H1 (cell line): ENCODE measurements around the gene MIPOL1. TPM values are rescaled to one million over a fixed set of nuclear protein-coding genes. Genes with fewer than 3 reads are reported as not detected.

Experiments
- CTCF ChIA-PET: fragments of 300-600 bp; sonication (Branson Sonifier 250); formaldehyde crosslinking; loops from one replicate; lab custom pipeline; 2021; ENCODE audit not compliant: partially characterized antibody; lab: Charles Lee
- POLR2A ChIA-PET: fragments of 300-600 bp; sonication (Branson Sonifier 250); formaldehyde crosslinking; loops from one replicate; lab custom pipeline; 2021; ENCODE audit warnings: inconsistent platforms; ENCODE audit not compliant: partially characterized antibody; lab: Charles Lee
- DNase-seq, 2 experiments: peaks; one replicate each; pipeline versions ENCODE4 v3.0.0 to v3.0.0-alpha.2; 2010 to 2022; ENCODE audit warnings: low spot score in 2 of 2, low read depth in 1 of 2, mixed read lengths in 1 of 2
- FAIRE-seq: peaks from 2 replicates; lab custom pipeline; 2011; peaks lifted over from hg19 to GRCh38; lab: Jason Lieb, UNC
- H2AFZ ChIP-seq: 2 replicates; pipeline ENCODE4 v1.8.1; 2012; ENCODE audit warnings: low read length, inconsistent platforms
- H2AK5ac ChIP-seq: 2 replicates; pipeline ENCODE4 v1.6.1; 2013; ENCODE audit warnings: low read depth, low read length
- H2BK120ac ChIP-seq: replicated peaks from 2 replicates; pipeline ENCODE3; 2013; ENCODE audit warnings: low read depth, low read length, inconsistent platforms
- H2BK12ac ChIP-seq: 2 replicates; pipeline ENCODE4 v1.6.1; 2013; ENCODE audit warnings: low read depth, low read length
- H2BK15ac ChIP-seq: 2 replicates; pipeline ENCODE4 v1.6.1; 2013; ENCODE audit warnings: low read length
- H2BK20ac ChIP-seq: 2 replicates; pipeline ENCODE4 v1.6.1; 2013; ENCODE audit warnings: low read length
- H2BK5ac ChIP-seq: 2 replicates; pipeline ENCODE4 v1.6.1; 2013; ENCODE audit warnings: low read depth, low read length
- H3K14ac ChIP-seq: 2 replicates; pipeline ENCODE4 v1.6.1; 2013; ENCODE audit warnings: inconsistent platforms; ENCODE audit not compliant: insufficient read length
- H3K18ac ChIP-seq: 2 replicates; pipeline ENCODE4 v1.6.1; 2013; ENCODE audit warnings: low read length; ENCODE audit errors: extremely low read depth
- H3K23ac ChIP-seq: 2 replicates; pipeline ENCODE4 v1.6.1; 2013; ENCODE audit warnings: inconsistent platforms; ENCODE audit not compliant: insufficient read length
- H3K23me2 ChIP-seq: 2 replicates; pipeline ENCODE4 v1.6.1; 2013; ENCODE audit warnings: low read depth, low read length
- H3K27ac ChIP-seq: 2 replicates; pipeline ENCODE4 v1.6.1; 2011; ENCODE audit warnings: low read depth, low read length, inconsistent platforms
- H3K27me3 ChIP-seq, 4 experiments: replicated peaks in 1 of 4; 1 replicate in 1 of 4; 2 replicates in 3 of 4; pipeline versions ENCODE4 v1.6.1 to v1.8.1; 2011 to 2013; ENCODE audit warnings: low read length in 3 of 4, mild to moderate bottlenecking in 3 of 4, inconsistent platforms in 2 of 4, mixed read lengths in 2 of 4, moderate library complexity in 1 of 4; ENCODE audit not compliant: control insufficient read depth in 3 of 4, insufficient read depth in 3 of 4; ENCODE audit errors: extremely low read depth in 1 of 4
- H3K36me3 ChIP-seq, 4 experiments: 2 replicates each; pipeline versions ENCODE4 v1.6.1 to v1.8.1; 2011 to 2013; ENCODE audit warnings: mild to moderate bottlenecking in 4 of 4, low read length in 3 of 4, moderate library complexity in 2 of 4, control low read depth in 1 of 4, inconsistent platforms in 1 of 4; ENCODE audit not compliant: insufficient read depth in 4 of 4, control insufficient read depth in 2 of 4
- H3K4ac ChIP-seq: replicated peaks from 2 replicates; pipeline ENCODE3; 2013; ENCODE audit warnings: low read length, low read depth, mixed read lengths, inconsistent platforms; ENCODE audit not compliant: insufficient read length
- H3K4me1 ChIP-seq, 4 experiments: replicated peaks in 1 of 4; 1 replicate in 1 of 4; 2 replicates in 3 of 4; pipeline versions ENCODE4 v1.6.1 to v1.8.1; 2011 to 2013; ENCODE audit warnings: low read length in 3 of 4, inconsistent platforms in 2 of 4, mixed read lengths in 1 of 4; ENCODE audit not compliant: insufficient read depth in 4 of 4, control insufficient read depth in 3 of 4
- H3K4me2 ChIP-seq, 2 experiments: 2 replicates each; pipeline versions ENCODE4 v1.6.1 to v1.8.1; 2011 to 2013; ENCODE audit warnings: low read depth in 2 of 2, low read length in 2 of 2, control low read depth in 1 of 2, inconsistent platforms in 1 of 2, mild to moderate bottlenecking in 1 of 2; ENCODE audit not compliant: insufficient read depth in 1 of 2
- H3K4me3 ChIP-seq, 4 experiments: fragments of 200-600, 300-600 bp in 1 of 4; sonication (generic), shearing (Covaris generic), sonication (Bioruptor Twin) in 1 of 4; 2 replicates each; pipeline versions ENCODE4 v1.5.1 to v1.8.1; 2011 to 2016; ENCODE audit warnings: low read length in 4 of 4, low read depth in 3 of 4, control low read depth in 2 of 4, inconsistent platforms in 2 of 4, mild to moderate bottlenecking in 2 of 4, mixed read lengths in 1 of 4, moderate library complexity in 1 of 4; ENCODE audit not compliant: insufficient read depth in 2 of 4; ENCODE audit errors: extremely low read depth in 1 of 4
- H3K56ac ChIP-seq: replicated peaks from 2 replicates; pipeline ENCODE3; 2013; ENCODE audit warnings: low read depth, mild to moderate bottlenecking, mixed read lengths, low read length, inconsistent platforms; ENCODE audit not compliant: insufficient read length
- H3K79me1 ChIP-seq: 2 replicates; pipeline ENCODE4 v1.6.1; 2013; ENCODE audit warnings: low read depth, low read length, control low read depth
- H3K79me2 ChIP-seq, 2 experiments: 2 replicates each; pipeline versions ENCODE4 v1.6.1 to v1.8.1; 2012 to 2013; ENCODE audit warnings: low read length in 2 of 2, mild to moderate bottlenecking in 2 of 2, inconsistent platforms in 1 of 2; ENCODE audit not compliant: insufficient read depth in 2 of 2, control insufficient read depth in 1 of 2
- H3K9ac ChIP-seq, 4 experiments: replicated peaks in 1 of 4; 1 replicate in 1 of 4; 2 replicates in 3 of 4; pipeline versions ENCODE4 v1.6.1 to v1.8.1; 2011 to 2013; ENCODE audit warnings: low read depth in 3 of 4, low read length in 3 of 4, control low read depth in 2 of 4, mild to moderate bottlenecking in 2 of 4, moderate library complexity in 2 of 4, inconsistent platforms in 1 of 4; ENCODE audit errors: extremely low read depth in 1 of 4
- H3K9me3 ChIP-seq, 2 experiments: 2 replicates each; pipeline versions ENCODE4 v1.6.1 to v1.8.1; 2012 to 2013; ENCODE audit warnings: mild to moderate bottlenecking in 2 of 2, moderate library complexity in 2 of 2, control low read depth in 1 of 2, inconsistent platforms in 1 of 2, low read depth in 1 of 2, low read length in 1 of 2, mixed read lengths in 1 of 2; ENCODE audit not compliant: insufficient read depth in 2 of 2
- H4K20me1 ChIP-seq, 2 experiments: replicated peaks in 1 of 2; 2 replicates each; pipeline versions ENCODE3 to v1.8.1; 2011 to 2013; ENCODE audit warnings: inconsistent platforms in 2 of 2, low read length in 2 of 2, mild to moderate bottlenecking in 1 of 2; ENCODE audit not compliant: insufficient read depth in 2 of 2, control insufficient read depth in 1 of 2
- H4K5ac ChIP-seq: 2 replicates; pipeline ENCODE4 v1.6.1; 2013; ENCODE audit warnings: low read length, low read depth, mixed read lengths, inconsistent platforms; ENCODE audit not compliant: insufficient read length
- H4K8ac ChIP-seq: 2 replicates; pipeline ENCODE4 v1.8.0; 2013; ENCODE audit warnings: mild to moderate bottlenecking, moderate library complexity, low read length, inconsistent platforms; ENCODE audit not compliant: insufficient read depth; ENCODE audit errors: extremely low read depth
- H4K91ac ChIP-seq: replicated peaks from 2 replicates; pipeline ENCODE3; 2013; ENCODE audit warnings: low read length, mixed read lengths, inconsistent platforms; ENCODE audit not compliant: insufficient read length
- CHD1 ChIP-seq: IDR thresholded peaks from 2 replicates; pipeline ENCODE4 v1.6.1; 2012; ENCODE audit warnings: low read depth, low read length, improper control_type of control experiment
- CREB1 ChIP-seq: IDR thresholded peaks from 2 replicates; pipeline ENCODE4 v1.6.1; 2012; ENCODE audit warnings: inconsistent platforms
- CTBP2 ChIP-seq: IDR thresholded peaks from 2 replicates; pipeline ENCODE4 v1.7.0; 2011; ENCODE audit warnings: borderline replicate concordance, mild to moderate bottlenecking, moderate library complexity, mixed read lengths, low read length; ENCODE audit not compliant: insufficient read depth, insufficient read length
- EZH2 ChIP-seq: fragments of 200-600 bp; sonication (generic); IDR thresholded peaks from 2 replicates; pipeline ENCODE4 v1.7.1; 2012; ENCODE audit warnings: low read depth, mild to moderate bottlenecking, moderate library complexity, low read length, inconsistent platforms; ENCODE audit not compliant: severe bottlenecking
- GTF2F1 ChIP-seq: IDR thresholded peaks from 2 replicates; pipeline ENCODE4 v1.6.1; 2012; ENCODE audit warnings: low read depth, low read length, improper control_type of control experiment, borderline replicate concordance
- JUND ChIP-seq: IDR thresholded peaks from 2 replicates; pipeline ENCODE4 v1.6.1; 2011; ENCODE audit warnings: mild to moderate bottlenecking, improper control_type of control experiment, low read length
- KDM4A ChIP-seq: IDR thresholded peaks from one replicate; pipeline ENCODE4 v1.7.1; 2012; ENCODE audit warnings: low read depth, mild to moderate bottlenecking, moderate library complexity, low read length, inconsistent platforms; ENCODE audit not compliant: severe bottlenecking
- POLR2A ChIP-seq, 2 experiments: IDR thresholded peaks; 1 replicate in 1 of 2; 2 replicates in 1 of 2; pipeline ENCODE4 v1.6.1; 2011; ENCODE audit warnings: low read depth in 2 of 2, low read length in 2 of 2, mild to moderate bottlenecking in 2 of 2; ENCODE audit errors: control extremely low read depth in 1 of 2
- RNF2 ChIP-seq: fragments of 200-900, 300-1000 bp; sonication (generic); IDR thresholded peaks from 2 replicates; pipeline ENCODE4 v1.7.1; 2016; ENCODE audit warnings: borderline replicate concordance, low read depth, mild to moderate bottlenecking, antibody characterized with exemption, low read length; ENCODE audit not compliant: poor library complexity, severe bottlenecking; ENCODE audit errors: missing control alignments
- SIRT6 ChIP-seq: IDR thresholded peaks from one replicate; pipeline ENCODE4 v1.7.1; 2012; ENCODE audit warnings: low read length, inconsistent platforms
- SIX5 ChIP-seq: IDR thresholded peaks from 2 replicates; pipeline ENCODE4 v1.6.1; 2011; ENCODE audit warnings: mild to moderate bottlenecking, low read depth, low read length
- SP2 ChIP-seq: IDR thresholded peaks from 2 replicates; pipeline ENCODE4 v1.6.1; 2012; ENCODE audit warnings: mild to moderate bottlenecking, low read length, inconsistent platforms
- SUZ12 ChIP-seq: fragments of 200-600 bp; sonication (generic); IDR thresholded peaks from 2 replicates; pipeline ENCODE4 v1.6.1; 2012; ENCODE audit warnings: mild to moderate bottlenecking, inconsistent platforms, low read length, moderate library complexity, mixed read lengths
- TEAD4 ChIP-seq: IDR thresholded peaks from 2 replicates; pipeline ENCODE4 v1.6.1; 2012; ENCODE audit warnings: low read depth, low read length, inconsistent platforms, mixed read lengths
- WGBS, 2 experiments: shearing (Covaris generic) in 1 of 2; methylation state at CpG; one replicate each; pipeline versions ENCODE4 v1.1.6 to v1.1.7; 2013 to 2015; ENCODE audit warnings: low lambda C conversion rate in 2 of 2, mixed read lengths in 2 of 2, inconsistent platforms in 1 of 2, low coverage in 1 of 2, missing lambda C conversion rate in 1 of 2; ENCODE audit not compliant: insufficient replicate concordance in 2 of 2, insufficient coverage in 1 of 2, insufficient read length in 1 of 2; ENCODE audit errors: extremely low coverage in 1 of 2, missing lambda C conversion rate in 1 of 2; 5-methylcytosine and 5-hydroxymethylcytosine counted together
- polyA plus RNA-seq, 7 experiments: library from polyadenylated mRNA; depleted of rRNA in 3 of 7; stranded (reverse) in 5 of 7; unstranded in 2 of 7; fragments of >200 nt in 5 of 7; fragments of 200-250 nt in 2 of 7; gene quantifications; 1 replicate in 5 of 7; 2 replicates in 1 of 7; 4 replicates in 1 of 7; pipeline versions ENCODE4 v1.2.1 to v1.2.3, GENCODE V29; 2011 to 2013; ENCODE audit warnings: missing spikeins in 2 of 7, mixed read lengths in 2 of 7
- total RNA-seq: library from RNA; stranded (reverse); fragmentation: NEBNext Ultra II Directional; extraction: Animal tissue kit (Norgen Biotek cat#: 25700); gene quantifications from 2 replicates; pipeline ENCODE4 v1.2.1, GENCODE V29; 2021
- TF ChIP-seq, protein P1 (sequence below): IDR thresholded peaks from 2 replicates; pipeline ENCODE4 v1.6.1; 2011; ENCODE audit warnings: low read depth, mild to moderate bottlenecking, low read length; ENCODE audit not compliant: insufficient read depth

The MIPOL1 gene
- total and polyA plus RNA-seq, 2 of the 8 experiments (the other 6 are each of a cell fraction or from before 2014, with no cell fraction given) = 2.8 to 23.9 TPM

- FAIRE-seq (no peak), DNase-seq (no peak)
- no peak overlapping the region for H3K56ac ChIP-seq
- CTCF ChIA-PET = interaction anchor here (1.1 kb wide), 1 partner anchor 45 kb away, joined by 3 read pairs; no protein-coding TSS in a partner anchor
- H3K79me2 ChIP-seq = peaks cover 0 to 16% of the 10 kb centered on the region in 2 experiments; a peak in 2 of 4 replicates
- no peak overlapping the region for H3K4ac ChIP-seq
- H2AFZ ChIP-seq = no peak overlapping the region
- no peak overlapping the region for H4K91ac ChIP-seq
- 78% methylated on average over 1 of the region's 1 CpG; no CpG with 5 or more reads in 1 of the 2 experiments for WGBS, 2 experiments
- H3K18ac ChIP-seq = no peak overlapping the region
- H3K23me2 ChIP-seq = peaks cover 3% of the 10 kb centered on the region; the same call in 1 of the 2 replicates
- H4K5ac ChIP-seq = no peak overlapping the region
- no peak overlapping the region for H2AK5ac ChIP-seq
- no peak overlapping the region for H2BK120ac ChIP-seq
- no peaks in the 10 kb centered on the region for H3K79me1 ChIP-seq
- no peak overlapping the region for H3K23ac ChIP-seq
- no peak overlapping the region for H2BK20ac ChIP-seq
- no peak overlapping the region for H4K8ac ChIP-seq
- no peak overlapping the region for H2BK12ac ChIP-seq
- H4K20me1 ChIP-seq = no peaks in the 10 kb centered on the region
- no peak overlapping the region for H3K14ac ChIP-seq
- no peak overlapping the region for H3K4me3 ChIP-seq
- H3K9me3 ChIP-seq = no peaks in the 10 kb centered on the region
- H3K4me1 ChIP-seq = no peaks in the 10 kb centered on the region; a peak in 2 of 7 replicates
- H3K36me3 ChIP-seq = no peaks in the 10 kb centered on the region
- H2BK15ac ChIP-seq = no peak overlapping the region
- POLR2A ChIA-PET = no interaction called here
- H3K9ac ChIP-seq = no peak overlapping the region
- H3K4me2 ChIP-seq = no peak overlapping the region
- H3K27ac ChIP-seq = no peak overlapping the region
- H2BK5ac ChIP-seq = no peak overlapping the region
- no peaks in the 10 kb centered on the region for H3K27me3 ChIP-seq
- TF ChIP-seq SIRT6 = no peak
- TF ChIP-seq GTF2F1 = no peak
- no peak for TF ChIP-seq TEAD4
- TF ChIP-seq EZH2 = no peak
- no peak for TF ChIP-seq CREB1
- TF ChIP-seq RNF2 = no peak
- TF ChIP-seq SIX5 = no peak
- TF ChIP-seq, protein P1, sequence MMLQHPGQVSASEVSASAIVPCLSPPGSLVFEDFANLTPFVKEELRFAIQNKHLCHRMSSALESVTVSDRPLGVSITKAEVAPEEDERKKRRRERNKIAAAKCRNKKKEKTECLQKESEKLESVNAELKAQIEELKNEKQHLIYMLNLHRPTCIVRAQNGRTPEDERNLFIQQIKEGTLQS = no peak
- no peak for TF ChIP-seq POLR2A (IDR thresholded peaks at IDR 0.05; ENCODE audit: control extremely low read depth in 1 of 2, low read depth in 2 of 2, low read length in 2 of 2)
- TF ChIP-seq JUND = no peak
- no peak for TF ChIP-seq CHD1
- TF ChIP-seq SP2 = no peak
- TF ChIP-seq SUZ12 = no peak
- no peak for TF ChIP-seq KDM4A
- no peak for TF ChIP-seq CTBP2
These were observed 2.4 kb upstream of the MIPOL1 start for GRCh38 chr14:37195327-37195726.
